Fibroblast of mammary gland (primary cell): Measurements from ENCODE around the gene EPO.

ENCODE experiments used
- DNase-seq: peaks from one replicate; pipeline ENCODE4 v3.0.0-alpha.2; 2010; ENCODE audit warnings: low read depth
- H3K4me3 ChIP-seq: 2 replicates; pipeline ENCODE4 v1.5.1; 2011; ENCODE audit warnings: low read depth, mild to moderate bottlenecking, low read length, moderate library complexity; ENCODE audit not compliant: control insufficient read depth
- TF ChIP-seq, protein P1 (sequence below): conservative IDR thresholded peaks from 2 replicates; pipeline ENCODE4 v1.5.1; 2011; ENCODE audit warnings: low read depth, low read length, inconsistent platforms; ENCODE audit not compliant: control insufficient read depth, insufficient read depth

The EPO gene

DNA sequence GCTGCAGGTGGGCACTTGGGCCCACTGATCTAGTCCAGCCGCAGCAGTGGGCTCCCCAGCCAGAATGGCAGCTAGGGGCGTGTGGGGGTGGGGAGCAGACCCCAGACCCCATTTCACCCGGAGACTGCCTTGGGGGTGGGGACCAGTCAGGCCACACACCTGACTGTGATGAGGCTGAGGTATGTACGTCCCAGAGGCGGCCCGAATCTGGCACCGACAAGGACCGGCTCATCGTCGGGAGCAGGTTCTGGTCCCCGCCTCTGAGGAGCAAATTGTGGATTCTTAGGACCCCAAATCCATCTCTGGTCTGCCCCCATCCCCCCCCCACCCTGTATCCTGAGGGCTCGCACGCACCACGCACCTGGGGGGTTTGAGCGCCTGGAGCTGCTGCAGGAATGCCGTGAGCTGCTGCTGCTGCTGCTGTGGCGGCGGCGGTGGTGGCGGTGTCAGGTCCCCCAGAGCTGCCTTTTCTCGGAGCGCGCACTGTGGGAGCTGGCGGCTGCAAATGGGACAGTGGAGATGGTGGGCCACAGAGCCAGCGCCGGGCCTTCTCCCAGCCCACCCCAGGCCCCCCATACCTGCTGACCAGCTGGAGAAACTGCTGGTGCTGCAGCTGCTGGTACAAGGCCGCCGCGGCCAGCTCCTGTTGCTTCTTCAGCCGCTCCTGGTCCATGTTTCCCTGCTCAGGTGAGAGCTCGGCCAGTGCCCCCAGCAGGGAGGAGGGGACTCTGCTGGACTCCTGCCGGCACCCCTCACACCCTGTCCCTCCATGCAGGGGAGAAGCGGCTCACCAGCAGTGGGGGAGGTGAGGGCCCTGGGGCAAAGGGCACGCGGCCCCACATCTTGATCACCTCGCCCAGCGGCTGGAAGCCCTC lies 36.4 kb upstream of the EPO start:
- DNase-seq = no peak
- TF ChIP-seq, protein P1, sequence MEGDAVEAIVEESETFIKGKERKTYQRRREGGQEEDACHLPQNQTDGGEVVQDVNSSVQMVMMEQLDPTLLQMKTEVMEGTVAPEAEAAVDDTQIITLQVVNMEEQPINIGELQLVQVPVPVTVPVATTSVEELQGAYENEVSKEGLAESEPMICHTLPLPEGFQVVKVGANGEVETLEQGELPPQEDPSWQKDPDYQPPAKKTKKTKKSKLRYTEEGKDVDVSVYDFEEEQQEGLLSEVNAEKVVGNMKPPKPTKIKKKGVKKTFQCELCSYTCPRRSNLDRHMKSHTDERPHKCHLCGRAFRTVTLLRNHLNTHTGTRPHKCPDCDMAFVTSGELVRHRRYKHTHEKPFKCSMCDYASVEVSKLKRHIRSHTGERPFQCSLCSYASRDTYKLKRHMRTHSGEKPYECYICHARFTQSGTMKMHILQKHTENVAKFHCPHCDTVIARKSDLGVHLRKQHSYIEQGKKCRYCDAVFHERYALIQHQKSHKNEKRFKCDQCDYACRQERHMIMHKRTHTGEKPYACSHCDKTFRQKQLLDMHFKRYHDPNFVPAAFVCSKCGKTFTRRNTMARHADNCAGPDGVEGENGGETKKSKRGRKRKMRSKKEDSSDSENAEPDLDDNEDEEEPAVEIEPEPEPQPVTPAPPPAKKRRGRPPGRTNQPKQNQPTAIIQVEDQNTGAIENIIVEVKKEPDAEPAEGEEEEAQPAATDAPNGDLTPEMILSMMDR = no peak
- H3K4me3 ChIP-seq = no peak overlapping the region

DNA sequence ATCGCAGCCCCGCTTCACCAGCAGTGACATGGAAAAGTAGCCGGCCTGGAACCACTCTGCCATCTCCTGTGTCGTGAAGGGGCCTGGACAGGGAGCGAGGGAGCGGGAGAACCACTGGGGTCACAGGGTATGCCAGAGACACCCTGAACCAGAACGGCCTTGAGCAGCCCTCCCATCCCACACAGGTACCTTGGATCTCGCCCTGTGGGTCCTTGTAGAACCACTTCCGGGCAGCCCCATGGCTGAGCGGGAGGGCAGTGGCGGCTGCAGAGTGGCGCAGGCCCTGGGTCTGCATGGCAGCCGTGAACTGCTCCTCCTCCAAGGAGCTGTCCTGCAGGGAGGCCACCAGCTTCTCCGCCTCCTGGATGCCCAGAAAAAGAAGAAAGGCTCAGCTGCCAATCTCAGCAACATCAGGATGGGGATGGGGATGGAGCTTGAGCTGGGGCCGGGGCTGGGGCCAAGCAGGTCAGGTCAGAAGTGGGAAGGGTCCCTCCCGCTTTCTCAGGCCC lies 35.7 kb upstream of the EPO start:
- TF ChIP-seq, protein P1 = no peak
- no peak overlapping the region for H3K4me3 ChIP-seq
- no peak for DNase-seq

DNA sequence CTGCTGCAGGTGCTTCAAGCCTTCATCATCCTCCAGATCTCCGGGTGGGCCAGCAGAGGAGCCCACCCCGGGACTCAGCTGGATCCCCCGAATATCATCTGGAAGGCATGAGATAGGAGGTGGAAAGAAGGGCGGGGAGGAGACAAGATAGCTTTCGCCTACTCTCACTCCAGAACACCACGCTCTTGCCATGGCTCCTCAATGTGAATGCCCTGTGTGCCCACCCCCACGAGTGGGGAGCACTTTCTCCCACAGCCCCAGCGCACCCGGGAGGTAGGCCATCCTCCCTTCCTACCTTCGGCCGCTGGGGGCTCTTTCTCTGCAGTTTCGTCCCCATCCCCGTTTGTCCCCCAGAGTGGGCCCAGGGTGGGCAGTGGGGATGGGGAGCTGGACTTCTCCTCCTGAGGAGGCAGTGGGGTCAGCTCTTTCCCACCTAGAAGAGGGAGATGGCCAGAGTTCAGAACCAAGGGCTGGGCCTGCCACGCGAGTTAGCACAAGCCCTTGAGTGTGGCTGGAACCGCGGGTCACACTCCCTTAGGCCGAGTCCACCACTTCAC lies 35.1 kb upstream of the EPO start:
- no peak overlapping the region for H3K4me3 ChIP-seq
- TF ChIP-seq, protein P1 = no peak
- no peak for DNase-seq

DNA sequence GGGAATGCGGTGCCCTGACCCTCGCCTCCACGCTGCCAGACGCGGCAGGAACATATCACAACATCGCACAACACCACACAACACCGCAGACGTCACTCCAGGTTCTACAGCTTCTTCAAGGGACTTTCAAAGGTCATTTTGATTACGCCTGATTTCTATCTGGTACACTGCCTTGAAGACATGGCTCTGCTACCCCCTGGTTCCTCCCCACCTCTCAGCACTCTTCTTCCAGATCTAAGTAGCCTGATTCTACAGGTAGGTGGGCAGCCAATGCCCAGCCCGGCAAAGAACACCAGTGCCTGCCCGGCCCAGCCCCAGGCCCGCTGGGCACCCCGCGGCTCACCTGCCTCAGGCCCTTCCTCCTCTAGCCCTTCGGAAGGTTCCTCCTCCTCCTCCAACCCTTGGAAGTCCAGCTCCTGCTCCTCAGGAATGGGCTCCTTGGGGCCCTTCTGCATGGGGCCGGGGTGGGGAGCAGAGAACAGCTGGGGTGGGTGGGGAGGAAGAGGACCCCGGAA lies 34.6 kb upstream of the EPO start:
- H3K4me3 ChIP-seq = no peak overlapping the region
- TF ChIP-seq, protein P1 = no peak
- no peak for DNase-seq

DNA sequence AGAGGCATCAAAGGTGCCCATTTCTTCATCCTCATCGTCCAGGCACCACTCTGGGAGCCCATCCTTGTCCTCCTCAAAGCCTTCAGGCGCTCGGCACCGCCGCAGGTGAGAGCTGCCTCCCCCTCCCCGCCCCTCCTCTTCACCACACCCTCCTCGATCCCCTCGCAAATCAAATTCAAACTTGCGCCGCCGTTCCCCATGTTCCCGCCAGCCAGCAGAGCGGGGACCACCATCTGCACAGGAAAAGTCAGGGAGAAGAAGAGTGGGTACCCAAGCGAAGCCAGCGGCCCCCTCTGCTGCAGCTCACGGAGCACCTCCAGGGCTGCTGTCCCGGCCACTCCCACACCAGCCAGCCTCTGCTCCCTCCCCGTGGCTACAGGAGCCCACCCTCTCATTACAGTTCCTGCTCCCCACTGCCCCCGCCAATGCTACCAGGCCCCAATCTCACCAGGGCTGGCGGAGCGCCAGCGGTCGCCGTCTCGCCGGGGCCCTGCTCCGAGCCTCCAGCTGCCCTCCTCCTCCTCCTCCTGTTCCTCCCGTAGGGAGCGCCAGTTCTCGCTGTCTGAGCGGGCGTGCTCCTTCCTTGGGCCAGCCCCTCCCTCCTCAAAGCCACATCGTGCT lies 34.0 kb upstream of the EPO start:
- no peak overlapping the region for H3K4me3 ChIP-seq
- no peak for DNase-seq
- TF ChIP-seq, protein P1 = no peak

DNA sequence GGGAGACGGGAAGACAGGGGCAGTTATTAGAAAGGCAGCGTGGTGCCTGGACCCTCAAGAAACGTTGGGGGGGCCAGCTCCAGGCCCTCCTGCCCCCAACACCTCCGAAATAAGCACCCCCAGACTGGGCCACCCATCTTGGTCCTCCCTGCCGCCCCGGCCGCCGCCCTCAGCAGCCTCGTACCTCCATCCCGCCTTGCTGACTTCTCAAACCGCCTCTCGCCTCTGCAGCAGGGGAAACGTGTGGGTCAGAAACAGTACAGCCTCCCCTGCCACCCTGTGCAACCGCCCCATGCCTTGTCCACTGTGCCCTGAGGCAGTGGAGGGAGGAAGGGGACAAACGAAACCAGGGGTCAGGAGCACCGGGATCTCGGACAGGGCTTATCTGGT lies 33.5 kb upstream of the EPO start:
- DNase-seq = no peak
- H3K4me3 ChIP-seq = no peak overlapping the region
- TF ChIP-seq, protein P1 = no peak
